Activated CD4-positive, alpha-beta T cell treated with anti-CD3 and anti-CD28 coated beads for 4 hours (primary cell): ENCODE results near the gene DEUP1.
"Not testable (repeated sequence)": the region's sequence is repeated elsewhere in the genome, so short reads cannot be mapped to it uniquely, and the experiment has no call there.

Experiments used
- DNase-seq, 2 donors: peaks; one replicate each; pipeline ENCODE4 v3.0.0-alpha.2; 2020

DEUP1 gene

GRCh38 chr11:93330446-93330984, at the start of gene DEUP1:
Gene DEUP1 (plus strand): TSS chr11:93330742. CDS start chr11:93332260, 1,518 bp downstream.
- no peak for DNase-seq

- no peak for DNase-seq
Observed at GRCh38 chr11:93285430-93285829, 45.1 kb upstream of the DEUP1 start.

- DNase-seq, result no peak
Observed at GRCh38 chr11:93287434-93287833, 43.1 kb upstream of the DEUP1 start.

GRCh38 chr11:93288079-93288478, 42.5 kb upstream of the DEUP1 start:
- no peak for DNase-seq

- no peak for DNase-seq
Observed at GRCh38 chr11:93288767-93289166, 41.8 kb upstream of the DEUP1 start.

- DNase-seq, result no peak
Observed at GRCh38 chr11:93289782-93290463, 40.6 kb upstream of the DEUP1 start.

- no peak for DNase-seq
Observed at GRCh38 chr11:93291110-93291509, 39.4 kb upstream of the DEUP1 start.

- DNase-seq, result no peak
Observed at GRCh38 chr11:93291898-93292297, 38.6 kb upstream of the DEUP1 start.

- no peak for DNase-seq
Observed at GRCh38 chr11:93295921-93296575, 34.5 kb upstream of the DEUP1 start.

- no peak for DNase-seq
Observed at GRCh38 chr11:93303689-93304088, 26.9 kb upstream of the DEUP1 start.

- not testable (repeated sequence) for DNase-seq
Observed at GRCh38 chr11:93314399-93314798, 16.1 kb upstream of the DEUP1 start.

- no peak for DNase-seq
Observed at GRCh38 chr11:93319224-93319839, 11.2 kb upstream of the DEUP1 start.

- DNase-seq, result no peak
Observed at GRCh38 chr11:93320230-93320629, 10.3 kb upstream of the DEUP1 start.

- no peak for DNase-seq
Observed at GRCh38 chr11:93322207-93322606, 8.3 kb upstream of the DEUP1 start.

GRCh38 chr11:93323747-93324146, 6.8 kb upstream of the DEUP1 start:
- DNase-seq, result no peak

- DNase-seq, result no peak
Observed at GRCh38 chr11:93324500-93324899, 6.0 kb upstream of the DEUP1 start.

- no peak for DNase-seq
Observed at GRCh38 chr11:93326681-93327080, 3.9 kb upstream of the DEUP1 start.

GRCh38 chr11:93329936-93330445, 551 bp upstream of the DEUP1 start:
- no peak for DNase-seq

GRCh38 chr11:93340223-93340622, 9.7 kb downstream of the DEUP1 start:
- DNase-seq, result no peak

- DNase-seq, result no peak
Observed at GRCh38 chr11:93344855-93345333, 14.4 kb downstream of the DEUP1 start.

- DNase-seq, result no peak
Observed at GRCh38 chr11:93348930-93349329, 18.4 kb downstream of the DEUP1 start.

GRCh38 chr11:93350835-93351234, 20.3 kb downstream of the DEUP1 start:
- DNase-seq, result no peak

GRCh38 chr11:93359396-93359795, 28.9 kb downstream of the DEUP1 start:
- no peak for DNase-seq

GRCh38 chr11:93361435-93361834, 30.9 kb downstream of the DEUP1 start:
- no peak for DNase-seq
